HL-60 (cell line): Measurements from ENCODE around the gene PSMD1.

Source experiments
- POLR2AphosphoS5 ChIP-seq: IDR thresholded peaks from 2 replicates; pipeline ENCODE4 v1.6.1; 2012; ENCODE audit warnings: low read depth
- TF ChIP-seq, protein P1 (sequence below): IDR thresholded peaks from one replicate; pipeline ENCODE4 v1.5.1; 2011; ENCODE audit warnings: low read length, control low read depth, inconsistent platforms; ENCODE audit not compliant: insufficient read depth
- TF ChIP-seq, protein P2 (sequence below): IDR thresholded peaks from 2 replicates; pipeline ENCODE4 v1.6.1; 2012; ENCODE audit warnings: low read depth; ENCODE audit not compliant: insufficient replicate concordance

DNA sequence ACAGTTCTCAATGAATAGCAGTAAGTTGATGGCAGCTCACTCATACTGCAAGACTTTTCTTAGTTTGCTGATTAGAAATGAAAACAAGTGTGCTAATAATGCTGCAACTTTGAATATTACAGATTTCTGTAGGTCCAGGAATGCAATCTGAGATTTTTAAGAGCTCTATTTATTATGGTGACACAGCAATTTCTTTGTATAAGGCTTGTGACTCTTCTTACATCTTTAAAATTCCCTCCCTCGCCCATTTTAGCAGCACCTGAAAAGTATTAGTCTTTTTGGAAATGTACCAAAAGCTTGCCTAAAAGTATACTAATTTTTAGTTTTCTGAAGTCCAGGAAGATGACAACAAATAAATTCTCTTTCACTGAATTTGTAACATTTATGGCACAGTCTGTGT, 72.5 kb downstream of the PSMD1 start:
- TF ChIP-seq, protein P1, sequence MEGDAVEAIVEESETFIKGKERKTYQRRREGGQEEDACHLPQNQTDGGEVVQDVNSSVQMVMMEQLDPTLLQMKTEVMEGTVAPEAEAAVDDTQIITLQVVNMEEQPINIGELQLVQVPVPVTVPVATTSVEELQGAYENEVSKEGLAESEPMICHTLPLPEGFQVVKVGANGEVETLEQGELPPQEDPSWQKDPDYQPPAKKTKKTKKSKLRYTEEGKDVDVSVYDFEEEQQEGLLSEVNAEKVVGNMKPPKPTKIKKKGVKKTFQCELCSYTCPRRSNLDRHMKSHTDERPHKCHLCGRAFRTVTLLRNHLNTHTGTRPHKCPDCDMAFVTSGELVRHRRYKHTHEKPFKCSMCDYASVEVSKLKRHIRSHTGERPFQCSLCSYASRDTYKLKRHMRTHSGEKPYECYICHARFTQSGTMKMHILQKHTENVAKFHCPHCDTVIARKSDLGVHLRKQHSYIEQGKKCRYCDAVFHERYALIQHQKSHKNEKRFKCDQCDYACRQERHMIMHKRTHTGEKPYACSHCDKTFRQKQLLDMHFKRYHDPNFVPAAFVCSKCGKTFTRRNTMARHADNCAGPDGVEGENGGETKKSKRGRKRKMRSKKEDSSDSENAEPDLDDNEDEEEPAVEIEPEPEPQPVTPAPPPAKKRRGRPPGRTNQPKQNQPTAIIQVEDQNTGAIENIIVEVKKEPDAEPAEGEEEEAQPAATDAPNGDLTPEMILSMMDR = no peak
- TF ChIP-seq, protein P2, sequence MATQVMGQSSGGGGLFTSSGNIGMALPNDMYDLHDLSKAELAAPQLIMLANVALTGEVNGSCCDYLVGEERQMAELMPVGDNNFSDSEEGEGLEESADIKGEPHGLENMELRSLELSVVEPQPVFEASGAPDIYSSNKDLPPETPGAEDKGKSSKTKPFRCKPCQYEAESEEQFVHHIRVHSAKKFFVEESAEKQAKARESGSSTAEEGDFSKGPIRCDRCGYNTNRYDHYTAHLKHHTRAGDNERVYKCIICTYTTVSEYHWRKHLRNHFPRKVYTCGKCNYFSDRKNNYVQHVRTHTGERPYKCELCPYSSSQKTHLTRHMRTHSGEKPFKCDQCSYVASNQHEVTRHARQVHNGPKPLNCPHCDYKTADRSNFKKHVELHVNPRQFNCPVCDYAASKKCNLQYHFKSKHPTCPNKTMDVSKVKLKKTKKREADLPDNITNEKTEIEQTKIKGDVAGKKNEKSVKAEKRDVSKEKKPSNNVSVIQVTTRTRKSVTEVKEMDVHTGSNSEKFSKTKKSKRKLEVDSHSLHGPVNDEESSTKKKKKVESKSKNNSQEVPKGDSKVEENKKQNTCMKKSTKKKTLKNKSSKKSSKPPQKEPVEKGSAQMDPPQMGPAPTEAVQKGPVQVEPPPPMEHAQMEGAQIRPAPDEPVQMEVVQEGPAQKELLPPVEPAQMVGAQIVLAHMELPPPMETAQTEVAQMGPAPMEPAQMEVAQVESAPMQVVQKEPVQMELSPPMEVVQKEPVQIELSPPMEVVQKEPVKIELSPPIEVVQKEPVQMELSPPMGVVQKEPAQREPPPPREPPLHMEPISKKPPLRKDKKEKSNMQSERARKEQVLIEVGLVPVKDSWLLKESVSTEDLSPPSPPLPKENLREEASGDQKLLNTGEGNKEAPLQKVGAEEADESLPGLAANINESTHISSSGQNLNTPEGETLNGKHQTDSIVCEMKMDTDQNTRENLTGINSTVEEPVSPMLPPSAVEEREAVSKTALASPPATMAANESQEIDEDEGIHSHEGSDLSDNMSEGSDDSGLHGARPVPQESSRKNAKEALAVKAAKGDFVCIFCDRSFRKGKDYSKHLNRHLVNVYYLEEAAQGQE = no peak
- no peak for TF ChIP-seq POLR2AphosphoS5
